ENCODE data around the gene RRM2.

RRM2 gene

GRCh38 chr2:10122500-10123280 is at the start of gene RRM2:
RRM2 (plus strand) TSS chr2:10122739; CDS start chr2:10122799, 60 bp downstream.
- peak within 1 kb of the TSS; percentile 99 for H3K27ac Mint-ChIP-seq
- H3K4me3 Mint-ChIP-seq: peak within 1 kb of the TSS; percentile 97 to 99
- peaks cover 10 to 20% of the 10 kb centered on the region in 2 donors for H3K36me3 Mint-ChIP-seq
- peaks cover 12 to 13% of the 10 kb centered on the region in 2 donors for H3K27me3 Mint-ChIP-seq
- DNase-seq (peak; percentile 85), ATAC-seq (replicated peaks) (peak; percentile 78 to 81)
- H3K9me3 Mint-ChIP-seq: no peaks in the 10 kb centered on the region
- peaks cover 15 to 32% of the 10 kb centered on the region in 2 donors for H3K4me1 Mint-ChIP-seq

GRCh38 chr2:10073706-10074105 is 48.8 kb upstream of the RRM2 start:
- Mint-ChIP-seq H3K4me3 (no peak overlapping the region), H3K27me3 (peaks cover 48 to 61% of the 10 kb centered on the region in 2 donors), H3K4me1 (peaks cover 7 to 17% of the 10 kb centered on the region in 2 donors), H3K27ac (no peak overlapping the region), H3K36me3 (no peaks in the 10 kb centered on the region), H3K9me3 (no peaks in the 10 kb centered on the region)
- DNase-seq (no peak), ATAC-seq (replicated peaks) (no peak)

GRCh38 chr2:10075101-10075500 is 47.4 kb upstream of the RRM2 start:
- ATAC-seq (replicated peaks) (no peak), DNase-seq (no peak)
- Mint-ChIP-seq H3K27me3 (peaks cover 55 to 67% of the 10 kb centered on the region in 2 donors), H3K4me1 (peaks cover 13 to 20% of the 10 kb centered on the region in 2 donors), H3K36me3 (no peaks in the 10 kb centered on the region), H3K27ac (peak overlapping the region; percentile 65), H3K9me3 (no peaks in the 10 kb centered on the region), H3K4me3 (no peak overlapping the region)

- Mint-ChIP-seq H3K4me1 (peaks cover 15 to 20% of the 10 kb centered on the region in 2 donors), H3K4me3 (no peak overlapping the region), H3K36me3 (no peaks in the 10 kb centered on the region), H3K9me3 (no peaks in the 10 kb centered on the region), H3K27me3 (peaks cover 55 to 65% of the 10 kb centered on the region in 2 donors), H3K27ac (no peak overlapping the region)
- no peak for ATAC-seq (replicated peaks)
- DNase-seq: no peak
These were observed 46.8 kb upstream of the RRM2 start for GRCh38 chr2:10075571-10076209.

- Mint-ChIP-seq H3K27ac (no peak overlapping the region), H3K36me3 (no peaks in the 10 kb centered on the region), H3K4me1 (peaks cover 22 to 23% of the 10 kb centered on the region in 2 donors), H3K9me3 (no peaks in the 10 kb centered on the region), H3K4me3 (no peak overlapping the region), H3K27me3 (peaks cover 55 to 70% of the 10 kb centered on the region in 2 donors)
- no peak for ATAC-seq (replicated peaks)
- DNase-seq: no peak
These were observed 46.0 kb upstream of the RRM2 start for GRCh38 chr2:10076511-10076910.

- no peak for DNase-seq
- Mint-ChIP-seq H3K4me3 (no peak overlapping the region), H3K9me3 (no peaks in the 10 kb centered on the region), H3K27ac (no peak overlapping the region), H3K4me1 (peaks cover 22 to 23% of the 10 kb centered on the region in 2 donors), H3K27me3 (peaks cover 58 to 76% of the 10 kb centered on the region in 2 donors), H3K36me3 (no peaks in the 10 kb centered on the region)
- ATAC-seq (replicated peaks): no peak
These were observed 45.5 kb upstream of the RRM2 start for GRCh38 chr2:10076988-10077527.

- H3K27me3 Mint-ChIP-seq: peaks cover 57 to 72% of the 10 kb centered on the region in 2 donors
- H3K27ac Mint-ChIP-seq: no peak overlapping the region
- H3K9me3 Mint-ChIP-seq: no peaks in the 10 kb centered on the region
- no peak overlapping the region for H3K4me3 Mint-ChIP-seq
- peaks cover 15 to 19% of the 10 kb centered on the region in 2 donors for H3K4me1 Mint-ChIP-seq
- ATAC-seq (replicated peaks): no peak
- no peaks in the 10 kb centered on the region for H3K36me3 Mint-ChIP-seq
- DNase-seq: no peak
These were observed 44.5 kb upstream of the RRM2 start for GRCh38 chr2:10078001-10078400.

- DNase-seq (no peak), ATAC-seq (replicated peaks) (no peak)
- Mint-ChIP-seq H3K9me3 (no peaks in the 10 kb centered on the region), H3K4me1 (peaks cover 16 to 20% of the 10 kb centered on the region in 2 donors), H3K4me3 (peak overlapping the region; percentile 75 to 81), H3K27ac (peak overlapping the region; percentile 68), H3K27me3 (peaks cover 60 to 75% of the 10 kb centered on the region in 2 donors), H3K36me3 (no peaks in the 10 kb centered on the region)
These were observed 43.8 kb upstream of the RRM2 start for GRCh38 chr2:10078704-10079265.

GRCh38 chr2:10079266-10079869 is 43.2 kb upstream of the RRM2 start:
- H3K36me3 Mint-ChIP-seq: no peaks in the 10 kb centered on the region
- H3K4me1 Mint-ChIP-seq: peaks cover 22 to 23% of the 10 kb centered on the region in 2 donors
- ATAC-seq (replicated peaks) (peak; percentile 43 to 45), DNase-seq (no peak)
- H3K9me3 Mint-ChIP-seq: no peaks in the 10 kb centered on the region
- H3K27ac Mint-ChIP-seq: peak overlapping the region; percentile 68
- H3K27me3 Mint-ChIP-seq: peaks cover 59 to 75% of the 10 kb centered on the region in 2 donors
- peak overlapping the region; percentile 75 to 81 for H3K4me3 Mint-ChIP-seq

GRCh38 chr2:10079870-10080535 is 42.5 kb upstream of the RRM2 start, which contains the start of gene CYS1:
CYS1 (minus strand) TSS chr2:10080411; CDS start chr2:10080223, 188 bp downstream.
- Mint-ChIP-seq H3K9me3 (no peaks in the 10 kb centered on the region), H3K36me3 (no peaks in the 10 kb centered on the region), H3K27ac (peak within 1 kb of the TSS; percentile 68), H3K4me3 (peak within 1 kb of the TSS; percentile 75 to 81), H3K4me1 (peaks cover 25% of the 10 kb centered on the region in 2 donors), H3K27me3 (peaks cover 59 to 74% of the 10 kb centered on the region in 2 donors)
- ATAC-seq (replicated peaks) (peak; percentile 56 to 57), DNase-seq (no peak)

- H3K4me1 Mint-ChIP-seq: peaks cover 23 to 25% of the 10 kb centered on the region in 2 donors
- no peak overlapping the region for H3K27ac Mint-ChIP-seq
- H3K27me3 Mint-ChIP-seq: peaks cover 55 to 75% of the 10 kb centered on the region in 2 donors
- no peaks in the 10 kb centered on the region for H3K36me3 Mint-ChIP-seq
- peak overlapping the region; percentile 69 to 70 for H3K4me3 Mint-ChIP-seq
- H3K9me3 Mint-ChIP-seq: no peaks in the 10 kb centered on the region
- ATAC-seq (replicated peaks): peak; percentile 28 to 32
- DNase-seq: no peak
These were observed 41.8 kb upstream of the RRM2 start for GRCh38 chr2:10080536-10081304.

- no peak overlapping the region for H3K27ac Mint-ChIP-seq
- DNase-seq (no peak), ATAC-seq (replicated peaks) (no peak)
- H3K27me3 Mint-ChIP-seq: peaks cover 52 to 78% of the 10 kb centered on the region in 2 donors
- H3K36me3 Mint-ChIP-seq: no peaks in the 10 kb centered on the region
- no peak overlapping the region for H3K4me3 Mint-ChIP-seq
- no peaks in the 10 kb centered on the region for H3K9me3 Mint-ChIP-seq
- peaks cover 18 to 25% of the 10 kb centered on the region in 2 donors for H3K4me1 Mint-ChIP-seq
These were observed 39.5 kb upstream of the RRM2 start for GRCh38 chr2:10083046-10083445.

- Mint-ChIP-seq H3K36me3 (no peaks in the 10 kb centered on the region), H3K27ac (no peak overlapping the region), H3K4me1 (peaks cover 12 to 25% of the 10 kb centered on the region in 2 donors), H3K4me3 (no peak overlapping the region), H3K27me3 (peaks cover 45 to 71% of the 10 kb centered on the region in 2 donors), H3K9me3 (no peaks in the 10 kb centered on the region)
- DNase-seq (no peak), ATAC-seq (replicated peaks) (no peak)
These were observed 38.8 kb upstream of the RRM2 start for GRCh38 chr2:10083692-10084211.
